ENCODE data around the gene AWAT1.
"Not testable (repeated sequence)": the region's sequence is repeated elsewhere in the genome, so short reads cannot be mapped to it uniquely, and the experiment has no call there.

The AWAT1 gene

GRCh38 chrX:70262952-70263567, 28.6 kb downstream of the AWAT1 start:
- DNase-seq (ENCODE audit: low spot score), result no peak

GRCh38 chrX:70264784-70265183, 30.3 kb downstream of the AWAT1 start:
- no peak for DNase-seq (ENCODE audit: low spot score)

GRCh38 chrX:70268034-70268433, 33.6 kb downstream of the AWAT1 start, which contains the start of gene ARR3:
TSS of gene ARR3 (plus strand) at chrX:70268334. CDS start at chrX:70269386, 1,052 bp downstream.
- no peak for DNase-seq (ENCODE audit: low spot score)

GRCh38 chrX:70274029-70274428, 39.6 kb downstream of the AWAT1 start:
- DNase-seq (ENCODE audit: low spot score), result not testable (repeated sequence)

- DNase-seq (ENCODE audit: low spot score), result no peak
Observed at GRCh38 chrX:70279081-70279480, 44.6 kb downstream of the AWAT1 start.

GRCh38 chrX:70280573-70280972, 46.1 kb downstream of the AWAT1 start:
- DNase-seq (ENCODE audit: low spot score), result no peak

- no peak for DNase-seq (ENCODE audit: low spot score)
Observed at GRCh38 chrX:70281951-70282350, 47.5 kb downstream of the AWAT1 start, which contains the start of gene RAB41. TSS of gene RAB41 (plus strand) at chrX:70282172. CDS start at chrX:70282218, 46 bp downstream.

- no peak for DNase-seq (ENCODE audit: low spot score)
Observed at GRCh38 chrX:70289168-70289792, 54.8 kb downstream of the AWAT1 start.
